NCI-H345 (cell line): ENCODE data around the gene TMOD4.

Experiments used
- DNase-seq: peaks from one replicate; lab custom pipeline; 2025; lab: John Stamatoyannopoulos, UW

TMOD4 gene

DNA sequence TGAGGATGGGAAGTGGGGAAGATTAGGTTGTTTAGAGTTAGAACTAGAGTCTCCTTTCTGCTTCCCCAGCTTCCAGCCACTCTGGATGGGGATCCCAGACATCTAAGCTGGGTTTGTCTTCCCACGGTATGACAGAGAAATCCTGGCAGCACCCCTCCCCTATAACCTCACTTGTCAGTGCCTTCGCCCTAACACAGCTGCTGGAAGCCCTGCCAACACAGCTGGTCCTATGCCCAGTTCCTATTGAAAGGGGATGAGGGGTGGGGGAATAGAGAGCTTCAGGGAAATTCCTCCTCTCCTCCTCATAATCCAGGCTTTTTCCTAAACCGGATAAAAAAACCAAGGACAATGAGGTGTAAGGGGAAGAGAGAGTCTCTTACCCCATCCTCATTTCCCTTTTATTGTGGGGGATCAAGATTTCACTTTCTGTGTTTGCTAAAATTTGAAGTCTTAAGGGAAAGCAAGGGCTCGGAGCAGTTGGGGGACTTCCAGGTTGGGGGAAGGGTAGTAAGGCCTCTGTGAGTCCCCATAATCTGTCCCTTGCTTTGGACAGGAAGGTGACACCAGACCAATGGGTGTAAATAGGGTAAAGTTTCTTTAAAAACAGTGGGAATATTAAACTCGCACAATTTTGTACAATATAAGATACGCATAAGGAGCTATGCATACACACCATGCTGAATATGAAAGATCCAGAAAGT lies 590 bp downstream of the TMOD4 start:
- no peak for DNase-seq

DNA sequence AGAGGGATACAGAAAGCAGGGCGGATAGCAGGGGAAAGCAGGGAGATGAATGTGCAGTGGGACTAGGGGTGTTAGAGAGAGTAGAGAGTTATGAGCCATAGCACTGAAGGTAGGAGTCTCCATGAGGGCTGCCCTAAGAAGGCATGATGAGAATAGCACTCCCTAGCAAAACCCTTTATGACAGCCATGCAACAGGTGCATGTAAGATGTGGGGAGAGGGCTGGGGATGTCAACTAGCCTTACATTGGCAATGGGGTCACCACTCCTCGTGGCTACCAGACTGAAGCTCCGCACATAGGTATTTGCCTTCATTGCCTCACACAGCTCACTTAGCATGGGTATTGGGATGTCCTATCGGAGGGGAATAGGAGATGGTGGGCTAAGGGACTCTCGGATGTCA lies 4.6 kb downstream of the TMOD4 start:
- DNase-seq: no peak

DNA sequence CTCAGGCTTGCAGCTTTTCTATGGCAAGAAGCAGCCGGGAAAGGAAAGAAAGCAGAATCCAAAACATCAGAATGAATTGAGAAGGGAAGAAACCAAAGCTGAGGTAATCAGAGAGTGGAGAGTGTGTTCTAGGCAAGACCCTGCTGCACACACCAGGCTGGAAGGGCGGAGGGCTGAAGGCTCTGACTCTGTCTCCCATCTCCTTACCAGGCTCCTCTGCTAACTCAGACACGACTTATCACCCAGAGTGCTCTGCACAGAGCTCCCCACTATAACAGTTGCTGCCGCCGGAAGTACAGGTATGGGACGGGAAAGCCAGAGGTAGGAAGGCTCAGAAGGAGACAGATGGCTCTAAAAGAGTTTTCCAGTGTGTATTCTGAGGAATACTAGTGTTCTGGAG lies 8.7 kb downstream of the TMOD4 start:
- no peak for DNase-seq

DNA sequence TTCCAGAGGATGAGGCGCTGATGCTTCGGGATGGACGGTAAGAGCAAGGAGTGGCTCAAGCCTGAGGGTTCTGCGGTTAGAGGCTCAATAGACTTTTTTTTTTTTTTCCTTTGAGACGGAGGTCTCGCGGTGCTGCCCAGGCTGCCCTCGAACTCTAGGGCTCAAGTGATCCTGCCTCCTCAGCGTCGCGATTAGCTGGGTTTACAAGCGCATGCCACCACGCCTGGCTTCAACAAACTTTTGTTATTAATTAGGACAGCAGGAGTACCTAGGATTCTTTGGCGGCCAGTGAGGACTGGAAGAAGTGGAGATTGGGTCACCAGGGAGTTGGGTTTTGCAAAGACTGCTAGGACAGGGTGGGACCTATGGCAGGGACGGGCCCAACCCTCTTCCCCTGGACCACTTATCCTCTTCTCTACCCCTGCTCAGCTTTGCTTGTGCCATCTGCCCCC lies 9.2 kb downstream of the TMOD4 start:
- no peak for DNase-seq

DNA sequence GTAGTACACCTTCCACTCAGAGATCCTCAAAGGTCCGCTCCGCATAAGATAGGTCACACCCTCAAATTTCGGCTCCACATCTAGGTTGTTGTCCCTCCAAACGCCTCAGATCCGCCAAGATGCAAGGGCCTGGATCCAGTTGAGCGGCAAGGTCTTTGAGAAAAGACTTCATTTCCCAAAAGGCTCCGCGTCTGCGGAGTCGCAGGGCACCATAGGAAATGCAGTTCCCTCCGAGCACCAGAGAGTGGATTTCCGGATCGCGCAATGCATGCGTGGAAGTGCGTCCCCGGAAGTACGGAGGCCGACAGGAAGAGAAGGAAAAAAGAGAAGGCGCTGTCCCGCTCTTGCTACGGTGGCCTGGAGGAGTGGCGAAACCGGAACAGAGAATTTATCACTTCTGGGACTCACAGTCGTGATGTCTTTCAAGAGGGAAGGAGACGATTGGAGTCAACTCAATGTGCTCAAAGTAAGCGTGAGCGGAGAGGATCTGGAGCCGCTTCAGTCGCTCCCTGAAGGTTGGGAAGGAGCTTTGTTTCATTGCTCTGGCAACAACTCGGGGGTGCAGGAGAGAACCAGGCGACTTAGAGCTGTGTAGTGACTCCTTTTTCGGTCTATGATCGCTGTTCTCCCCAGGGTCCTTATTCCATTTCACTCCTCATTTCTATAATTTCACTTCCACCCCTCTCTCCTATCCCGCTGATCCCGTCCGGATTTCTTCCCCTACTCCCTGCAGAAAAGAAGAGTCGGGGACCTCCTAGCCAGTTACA lies 9.9 kb downstream of the TMOD4 start, which contains the start of the genes LYSMD1 and SCNM1:
Gene LYSMD1 (minus strand): TSS at position 165 of the 767 bp plus-strand sequence. CDS start 644 bp downstream, outside the sequence.
Gene SCNM1 (plus strand): TSS at position 407 of the 767 bp plus-strand sequence. CDS start 9 bp downstream, at position 416.
- peak; percentile 100 for DNase-seq

DNA sequence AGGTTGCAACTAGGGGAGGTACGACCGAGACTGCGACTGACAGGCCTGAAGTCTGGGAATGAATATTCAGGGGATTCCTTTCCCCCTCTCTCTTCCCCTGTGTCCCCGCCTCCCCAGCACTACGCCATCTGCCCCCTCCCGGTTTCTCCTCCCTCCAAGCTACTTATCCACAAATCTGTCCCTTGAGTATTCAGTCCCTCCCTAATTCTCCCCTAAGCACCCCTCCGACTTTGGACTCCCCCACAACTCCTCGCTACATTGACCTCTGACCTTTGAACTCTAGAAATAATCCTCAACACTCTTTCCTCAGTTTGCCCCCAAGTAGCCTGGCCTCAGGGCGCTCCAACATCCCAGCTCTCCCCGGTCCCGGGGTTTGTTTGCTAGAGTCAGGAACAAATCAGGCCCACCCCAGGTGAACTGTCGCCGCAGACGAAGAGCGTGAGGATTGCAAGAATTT lies 10.5 kb downstream of the TMOD4 start:
- peak; percentile 69 for DNase-seq

DNA sequence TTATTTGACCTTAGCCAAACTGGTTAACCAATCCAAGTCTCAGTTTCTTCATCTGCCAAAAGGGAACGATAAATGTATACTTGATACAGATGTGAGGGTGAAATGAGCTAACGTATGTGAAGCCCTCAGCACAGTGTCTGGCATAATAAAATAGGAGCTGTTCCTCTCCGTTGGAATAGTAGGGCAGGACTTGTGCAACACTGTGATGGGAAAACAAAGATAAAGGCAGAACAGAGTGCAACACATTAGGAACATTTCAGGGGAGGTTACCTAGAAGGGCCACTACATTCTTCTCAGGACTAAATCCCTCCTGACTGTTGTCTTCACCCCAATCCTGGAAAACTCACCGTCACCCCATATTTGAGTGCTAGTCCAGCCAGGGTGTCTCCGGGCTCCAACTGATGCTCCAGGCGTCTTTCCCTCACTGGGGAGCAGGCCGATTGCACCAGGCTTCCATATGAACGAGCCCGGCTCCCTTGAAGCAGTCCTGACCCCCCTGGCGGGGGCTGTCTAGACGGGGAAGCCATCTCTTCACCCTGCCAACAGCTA lies 11.0 kb downstream of the TMOD4 start:
- no peak for DNase-seq

DNA sequence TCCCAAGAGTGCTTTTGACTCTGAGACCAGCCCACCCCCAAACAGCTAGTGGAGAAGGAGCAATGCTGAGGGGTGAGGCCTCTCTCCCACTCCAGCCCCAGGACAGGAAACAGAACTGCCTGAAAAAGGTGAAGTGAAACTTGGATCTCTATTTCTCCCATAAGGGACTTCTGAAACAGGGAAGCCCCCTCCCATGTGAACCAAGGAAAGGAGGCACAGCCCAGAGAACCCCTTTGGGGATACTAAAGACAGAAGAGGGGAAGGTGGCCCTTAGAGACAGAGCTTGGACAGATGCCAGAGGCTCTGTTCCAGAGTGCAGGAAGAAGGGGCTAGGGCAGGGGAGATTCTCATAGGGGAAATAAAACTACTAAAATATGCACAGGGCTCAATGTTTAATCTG lies 16.4 kb downstream of the TMOD4 start:
- no peak for DNase-seq

DNA sequence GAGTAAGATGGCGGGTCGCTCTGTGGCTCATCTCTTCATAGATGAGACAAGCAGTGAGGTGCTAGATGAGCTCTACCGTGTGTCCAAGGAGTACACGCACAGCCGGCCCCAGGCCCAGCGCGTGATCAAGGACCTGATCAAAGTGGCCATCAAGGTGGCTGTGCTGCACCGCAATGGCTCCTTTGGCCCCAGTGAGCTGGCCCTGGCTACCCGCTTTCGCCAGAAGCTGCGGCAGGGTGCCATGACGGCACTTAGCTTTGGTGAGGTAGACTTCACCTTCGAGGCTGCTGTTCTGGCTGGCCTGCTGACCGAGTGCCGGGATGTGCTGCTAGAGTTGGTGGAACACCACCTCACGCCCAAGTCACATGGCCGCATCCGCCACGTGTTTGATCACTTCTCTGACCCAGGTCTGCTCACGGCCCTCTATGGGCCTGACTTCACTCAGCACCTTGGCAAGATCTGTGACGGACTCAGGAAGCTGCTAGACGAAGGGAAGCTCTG lies 17.0 kb downstream of the TMOD4 start:
- no peak for DNase-seq

DNA sequence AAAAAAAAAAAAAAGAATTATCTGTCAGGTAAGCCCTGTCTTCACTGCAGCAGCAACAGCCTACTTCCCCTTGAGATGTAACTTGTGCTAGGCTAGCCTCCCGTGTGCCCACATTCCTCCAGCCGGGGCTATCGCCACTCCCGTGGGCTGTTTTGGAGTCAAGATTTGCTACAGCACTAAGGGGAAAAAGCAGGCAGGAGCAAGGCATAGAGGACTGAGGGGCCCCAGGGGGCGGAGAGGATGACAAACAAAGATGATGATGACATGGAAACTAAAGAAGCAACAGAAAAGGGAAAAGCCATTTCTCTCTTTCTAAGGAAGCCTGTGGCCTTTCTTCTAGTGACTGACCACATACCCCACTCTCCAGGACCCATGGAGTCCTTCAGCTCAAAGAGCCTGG lies 17.5 kb downstream of the TMOD4 start:
- no peak for DNase-seq

DNA sequence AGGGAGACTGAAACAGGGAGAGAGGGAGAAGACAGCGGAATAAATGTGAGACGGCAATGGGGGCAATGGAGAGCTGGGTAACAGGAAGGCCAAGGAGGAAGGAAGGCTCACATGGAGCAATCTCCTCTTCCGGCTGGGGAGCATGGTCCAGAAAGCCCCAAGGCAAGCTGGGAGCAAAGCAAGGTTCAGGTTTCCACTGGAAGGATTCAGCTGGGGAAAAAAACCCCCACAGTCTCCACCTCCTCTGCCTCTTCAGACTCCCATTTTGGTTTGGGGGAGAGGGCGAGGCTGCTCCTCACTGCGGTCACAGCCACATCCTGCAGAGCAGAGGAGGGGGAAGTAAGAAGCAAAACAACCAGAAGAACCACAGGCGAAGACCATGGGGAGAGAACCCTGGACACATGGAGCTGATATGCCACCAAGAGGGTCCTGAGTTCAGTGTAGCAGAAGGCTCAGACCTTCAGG lies 18.7 kb downstream of the TMOD4 start:
- DNase-seq: no peak

DNA sequence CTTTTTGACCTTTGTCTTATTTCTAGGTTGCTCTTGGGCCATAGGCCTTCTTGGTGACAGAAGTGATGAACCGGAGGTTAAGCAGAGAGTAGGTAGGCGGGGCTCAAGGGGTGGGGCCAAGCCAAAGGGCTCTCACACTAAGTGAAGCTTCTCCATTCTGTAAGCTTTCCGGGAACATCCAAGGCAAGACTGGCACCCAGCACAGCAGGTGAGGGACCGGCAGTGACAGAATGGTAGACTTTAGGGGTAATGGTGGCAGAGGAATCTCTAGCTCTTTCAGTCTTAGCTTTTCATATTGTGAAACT lies 19.3 kb downstream of the TMOD4 start, which contains the start of gene TNFAIP8L2:
Gene TNFAIP8L2 (plus strand): TSS at position 135 of the 305 bp plus-strand sequence. CDS start 2,049 bp downstream, outside the sequence.
- DNase-seq: no peak

DNA sequence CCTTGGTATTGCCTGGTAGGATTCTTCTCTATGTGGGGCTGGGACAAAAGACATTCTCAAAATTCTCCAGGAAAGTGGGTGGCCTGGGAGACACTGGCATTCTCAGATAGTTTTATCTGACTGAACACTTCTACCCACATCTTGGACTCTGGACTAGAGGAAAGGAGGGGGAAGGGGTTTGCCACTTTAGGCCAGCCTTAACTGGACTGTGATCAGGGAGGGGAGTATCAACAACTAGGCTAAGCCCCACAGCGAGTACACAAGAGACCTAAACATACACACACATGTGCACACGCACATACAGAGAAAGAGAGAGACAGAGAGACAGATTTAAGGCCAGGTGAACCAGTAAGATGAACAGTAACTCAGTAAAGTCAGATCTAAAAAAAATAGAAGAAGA lies 28.1 kb downstream of the TMOD4 start:
- no peak for DNase-seq

DNA sequence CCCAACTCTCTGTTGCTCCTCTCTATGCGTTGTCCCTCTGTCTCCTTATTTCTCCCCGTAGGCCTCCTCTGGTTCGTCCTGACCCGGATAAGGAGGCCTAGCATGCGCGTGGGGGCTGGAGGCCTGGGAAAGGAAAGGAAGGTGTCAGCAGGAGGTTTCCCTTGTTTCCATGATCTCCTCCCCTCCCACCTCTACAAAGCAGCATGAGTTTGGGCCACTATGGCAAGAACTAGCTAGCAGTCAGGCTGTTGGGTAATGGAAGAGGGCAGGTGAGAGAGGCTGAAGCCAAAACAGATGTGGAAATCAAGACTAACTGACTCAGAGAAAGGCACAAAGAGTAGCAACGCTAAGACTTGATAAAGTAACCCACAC lies 28.7 kb downstream of the TMOD4 start:
- peak; percentile 67 for DNase-seq

DNA sequence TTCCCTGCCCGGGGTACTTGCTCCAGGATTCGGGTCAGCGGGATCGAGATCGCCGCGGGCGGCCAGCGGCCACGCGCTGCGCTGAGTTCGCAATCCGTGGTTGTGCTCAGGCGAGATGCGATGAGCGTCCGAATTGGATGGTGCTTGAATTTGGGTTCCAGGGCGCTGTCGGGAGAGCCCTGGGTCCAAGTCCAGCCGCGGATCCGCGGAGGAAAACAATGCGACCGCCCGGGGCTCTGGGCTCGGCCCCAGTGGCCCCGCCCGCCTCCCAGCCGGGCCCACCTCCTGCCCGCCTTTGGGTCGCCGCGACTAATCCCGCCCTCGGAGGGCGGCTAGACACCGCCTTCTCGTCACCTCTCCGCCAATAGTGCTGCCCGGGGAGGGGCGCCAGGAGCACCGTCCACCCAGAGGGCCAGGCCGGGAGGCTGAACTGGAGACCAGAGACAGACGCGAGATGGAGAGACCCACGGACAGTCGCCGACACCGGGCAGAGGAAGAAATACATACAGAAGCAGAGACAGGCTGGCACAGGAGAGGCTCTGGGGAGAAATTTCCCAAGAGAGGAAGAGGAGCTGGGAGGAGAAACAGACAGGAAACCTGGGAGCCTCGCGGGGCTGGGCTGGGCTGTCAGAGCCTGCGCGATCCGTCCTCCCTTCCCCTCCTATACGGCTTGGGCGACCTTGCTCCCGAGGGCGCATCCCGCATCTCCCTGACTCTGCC lies 29.2 kb downstream of the TMOD4 start, which contains the start of gene SEMA6C:
Gene SEMA6C (minus strand): TSS at position 220 of the 720 bp plus-strand sequence. CDS start 4,010 bp downstream, outside the sequence.
- DNase-seq: peak; percentile 98

DNA sequence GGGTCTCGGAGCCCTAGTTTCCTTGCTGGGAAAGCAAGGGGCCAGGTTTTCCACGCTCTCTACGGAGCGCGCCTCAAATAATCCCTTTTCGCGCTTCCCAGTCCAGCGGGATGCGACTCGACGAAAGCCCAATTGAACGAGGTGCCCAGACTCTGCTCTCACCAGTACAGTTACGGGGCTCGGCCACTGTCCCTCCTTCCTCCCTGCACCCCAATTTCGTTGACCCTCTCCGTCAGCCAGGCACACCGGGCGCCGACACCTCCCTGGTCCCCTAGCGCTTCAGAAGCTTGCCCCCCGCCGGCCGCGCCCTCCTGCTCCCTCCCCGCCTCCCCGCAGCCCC lies 29.7 kb downstream of the TMOD4 start:
- no peak for DNase-seq

DNA sequence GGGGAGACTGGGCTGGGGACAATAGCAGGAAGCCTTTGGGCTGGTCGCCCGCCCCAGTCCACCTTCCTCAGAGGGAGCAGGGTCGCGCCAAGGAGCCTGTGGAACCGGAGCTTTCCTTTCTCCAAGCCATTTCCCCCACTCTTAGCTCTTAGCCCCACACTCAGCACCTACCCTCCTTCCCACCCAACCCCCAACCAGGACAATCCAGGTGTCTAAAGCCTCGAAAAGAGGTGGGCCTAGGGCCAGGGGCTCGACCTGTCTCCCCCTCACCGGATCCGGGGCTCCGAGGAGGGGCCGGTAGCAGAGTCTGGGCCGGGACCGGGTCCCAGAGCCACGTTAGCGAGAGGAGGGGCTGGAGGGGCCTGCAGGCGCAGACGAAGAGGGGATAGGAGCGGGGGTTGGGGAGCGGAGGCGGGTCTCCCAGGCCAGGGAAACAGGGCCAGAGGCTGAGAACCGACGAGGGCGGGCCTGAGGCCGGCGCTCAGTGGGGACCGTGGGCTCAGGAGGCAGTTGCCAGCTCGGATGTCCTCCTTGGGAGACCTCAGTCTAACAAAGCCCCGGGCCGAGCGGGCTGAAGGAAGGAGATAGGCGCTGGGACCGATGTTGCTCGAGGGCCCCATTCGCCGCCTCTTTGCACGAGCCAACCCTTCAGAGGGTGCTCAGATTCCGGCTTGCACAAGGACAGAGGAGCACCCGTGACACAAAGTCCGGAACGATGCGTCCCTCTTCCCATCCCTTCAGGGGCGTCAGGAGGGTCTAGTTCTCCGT lies 30.3 kb downstream of the TMOD4 start:
- peak; percentile 62 for DNase-seq

DNA sequence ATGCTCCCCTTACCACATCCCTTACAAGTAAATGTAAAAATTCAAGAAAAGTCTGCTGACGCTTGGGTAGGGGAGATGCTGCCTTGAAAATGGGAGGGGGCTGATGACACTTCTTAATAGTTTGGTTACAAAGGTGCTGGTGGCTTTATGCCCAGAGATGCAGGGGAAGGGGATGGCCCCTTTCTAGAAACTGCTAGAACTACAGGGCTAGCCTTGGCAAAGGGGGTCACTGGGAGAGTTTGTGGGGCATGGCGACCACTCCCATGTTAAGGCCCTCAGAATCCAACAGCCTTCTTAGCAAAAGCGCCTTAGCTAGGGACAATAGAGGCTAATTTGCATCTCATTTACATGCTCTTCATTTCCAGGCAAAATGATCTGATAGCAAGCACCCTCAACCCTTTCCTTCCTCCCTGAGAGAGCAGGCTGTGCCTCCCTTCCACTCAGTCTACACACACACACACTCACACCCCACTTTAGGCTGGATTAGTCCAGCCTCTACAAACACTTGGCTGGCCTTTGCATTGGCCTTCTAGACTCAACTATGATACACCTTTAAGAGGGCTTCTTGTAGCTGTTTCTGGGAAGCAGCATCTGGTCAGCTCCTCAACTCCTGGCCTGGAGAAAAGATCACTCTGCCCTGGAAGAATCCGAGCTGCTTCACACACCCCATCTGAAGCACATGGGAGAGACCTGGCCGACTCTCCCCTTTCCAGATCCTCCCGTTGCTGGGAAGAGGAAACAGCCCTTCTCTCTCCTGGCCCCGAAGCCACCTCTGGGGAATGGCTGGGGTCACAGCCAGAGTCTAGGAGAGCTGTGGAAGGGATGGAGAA lies 31.1 kb downstream of the TMOD4 start:
- no peak for DNase-seq

DNA sequence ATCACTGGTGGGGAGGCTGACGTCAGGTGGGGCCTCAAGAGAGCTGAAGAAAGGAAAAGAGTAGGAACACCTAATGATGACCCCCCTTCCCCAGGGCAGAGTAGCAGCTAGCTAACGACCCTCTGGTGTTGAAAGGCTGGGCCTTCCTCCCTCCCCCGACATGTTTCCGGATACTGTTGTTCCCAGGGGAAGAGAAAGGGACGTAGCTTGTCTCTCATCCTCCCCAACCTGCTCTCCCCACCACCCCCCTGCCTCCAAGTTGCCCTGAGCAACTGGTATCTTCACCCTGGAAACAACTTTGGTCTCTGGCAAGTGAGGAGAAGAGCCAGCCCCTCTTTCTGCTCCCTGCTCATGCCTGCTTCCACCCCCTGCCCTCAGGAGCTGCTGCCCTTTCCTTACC lies 31.8 kb downstream of the TMOD4 start:
- no peak for DNase-seq

DNA sequence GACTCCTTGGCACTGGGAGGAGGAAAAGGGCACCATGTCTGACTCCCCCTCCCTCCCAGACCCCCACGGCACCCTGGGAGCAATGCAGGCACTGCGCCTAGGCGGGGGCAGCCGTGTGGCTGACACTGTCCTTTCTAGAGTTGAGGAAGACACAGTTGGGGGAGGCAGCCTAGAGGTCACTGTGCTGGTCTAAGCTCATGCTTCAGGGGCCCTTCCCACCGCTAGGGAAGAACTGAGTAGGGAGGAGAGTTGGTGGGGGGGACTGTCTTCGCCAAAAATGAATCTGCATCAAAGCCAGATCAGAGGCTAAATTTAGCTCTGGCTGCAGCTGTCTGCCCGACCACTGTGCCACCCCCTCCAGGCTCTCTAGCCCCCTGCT lies 32.7 kb downstream of the TMOD4 start:
- no peak for DNase-seq
